Gastrocnemius medialis (tissue), 4 donors: Measurements from ENCODE around the gene HSPB8. TPM values are rescaled to one million over a fixed set of nuclear protein-coding genes. Genes with fewer than 3 reads are reported as not detected.

Experiments
- ATAC-seq, 2 donors: fragments of 150-250 bp; one replicate each; pipeline ENCODE4 v1.9.1; 2016
- DNase-seq, 2 donors: peaks; one replicate each; pipeline ENCODE4 v3.0.0-alpha.2; 2019
- H3K27ac ChIP-seq, 4 donors: fragments of 200-600 bp; sonication (generic); 1 replicate in 1 of 4; 2 replicates in 3 of 4; pipeline ENCODE4 v1.5.1; 2016 to 2018; ENCODE audit warnings: mild to moderate bottlenecking in 2 of 4, moderate library complexity in 1 of 4
- H3K27me3 ChIP-seq, 3 donors: fragments of 200-600 bp; sonication (generic) in 2 of 3; 1 replicate in 1 of 3; 2 replicates in 2 of 3; pipeline versions ENCODE4 v1.5.1 to v1.6.0; 2016 to 2019; ENCODE audit warnings: mild to moderate bottlenecking in 1 of 3, moderate library complexity in 1 of 3
- H3K36me3 ChIP-seq, 2 donors: fragments of 200-600 bp; sonication (generic) in 1 of 2; one replicate each; pipeline ENCODE4 v1.5.1; 2017 to 2018
- H3K4me1 ChIP-seq, 2 donors: fragments of 200-600 bp; sonication (generic) in 1 of 2; one replicate each; pipeline ENCODE4 v1.5.1; 2016 to 2017; ENCODE audit warnings: mild to moderate bottlenecking in 2 of 2
- H3K4me3 ChIP-seq, 4 donors: fragments of 200-600 bp; sonication (generic) in 3 of 4; 1 replicate in 1 of 4; 2 replicates in 3 of 4; pipeline ENCODE4 v1.5.1; 2016 to 2019; ENCODE audit warnings: mild to moderate bottlenecking in 2 of 4
- H3K9me3 ChIP-seq, 3 donors: fragments of 200-600 bp; sonication (generic) in 2 of 3; 1 replicate in 1 of 3; 2 replicates in 2 of 3; pipeline ENCODE4 v1.5.1; 2016 to 2019
- CTCF ChIP-seq, 5 experiments: fragments of 450-650 bp in 3 of 5; fragments of 200-600 bp in 2 of 5; sonication (generic) in 2 of 5; IDR thresholded peaks in 4 of 5; conservative IDR thresholded peaks in 1 of 5; 1 replicate in 4 of 5; 2 replicates in 1 of 5; pipeline ENCODE4 v1.5.1; 2016 to 2019; ENCODE audit warnings: antibody characterized with exemption in 5 of 5, mild to moderate bottlenecking in 3 of 5, moderate library complexity in 3 of 5
- POLR2A ChIP-seq, 2 donors: fragments of 450-650 bp; IDR thresholded peaks; one replicate each; pipeline ENCODE4 v1.6.1; 2017; ENCODE audit warnings: antibody characterized with exemption in 2 of 2, mild to moderate bottlenecking in 2 of 2, moderate library complexity in 2 of 2
- in situ Hi-C, 4 donors: fragments of 200-750 bp; cut with MboI; loops; one replicate each; pipeline versions ENCODE4 v1.15.0 to v1.8.0; 2017; ENCODE audit warnings: low sequenced_read_pairs in 4 of 4
- intact Hi-C: fragments of 100-400 bp; cut with DNase I; formaldehyde crosslinking; loops from one replicate; pipeline ENCODE4 v1.15.1; 2023; ENCODE audit warnings: low total_unique reads
- total RNA-seq, 4 donors: library from RNA; depleted of rRNA; stranded (reverse); fragments of >200 nt; gene quantifications; one replicate each; pipeline versions ENCODE4 v1.1.0 to v1.2.3, GENCODE V29; 2016

The HSPB8 gene
- total RNA-seq, 4 donors from 2014 or later = 552 to 742 (median 604) TPM

DNA sequence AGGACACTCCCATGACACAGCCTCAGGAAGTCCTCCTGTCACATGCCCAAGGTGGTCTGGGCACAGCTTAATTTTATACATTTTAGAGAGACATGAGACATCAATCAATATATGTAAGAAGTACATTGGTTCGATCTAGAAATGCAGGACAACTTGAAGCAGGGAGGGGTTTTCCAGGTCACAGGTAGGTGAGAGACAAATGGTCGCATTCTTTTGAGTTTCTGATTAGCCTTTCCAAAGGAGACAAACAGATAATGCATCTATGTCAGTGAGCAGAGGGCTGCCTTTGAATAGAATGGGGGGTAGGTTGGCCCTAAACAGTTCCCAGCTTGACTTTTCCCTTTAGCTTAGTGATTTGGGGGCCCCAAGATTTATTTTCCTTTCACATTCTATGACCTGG lies 2.5 kb downstream of the HSPB8 start:
- in situ Hi-C loops = no loop called here
- TF ChIP-seq POLR2A (IDR thresholded peaks at IDR 0.05) (no peak), CTCF (IDR thresholded peaks at IDR 0.05 in 4 of 5, conservative IDR thresholded peaks at IDR 0.05 in 1 of 5) (no peak)
- ATAC-seq (no peak), DNase-seq (no peak)
- H3K27ac ChIP-seq = peak overlapping the region; percentile 98 to 100 (median 100)
- no peaks in the 10 kb centered on the region for H3K9me3 ChIP-seq
- H3K36me3 ChIP-seq = peaks cover 2 to 6% of the 10 kb centered on the region in 2 donors
- intact Hi-C loops = loop anchor here (2.0 to 5.0 kb wide), 2 partner anchors 28 to 1649 kb away; no protein-coding TSS in a partner anchor
- peak overlapping the region; percentile 74 to 95 (median 93) for H3K4me3 ChIP-seq
- no peaks in the 10 kb centered on the region for H3K27me3 ChIP-seq
- peaks cover 40 to 55% of the 10 kb centered on the region in 2 donors for H3K4me1 ChIP-seq

GRCh38 chr12:119181944-119182343 lies 3.2 kb downstream of the HSPB8 start:
- H3K4me1 ChIP-seq = peaks cover 43 to 57% of the 10 kb centered on the region in 2 donors
- H3K36me3 ChIP-seq = peaks cover 2 to 14% of the 10 kb centered on the region in 2 donors
- H3K9me3 ChIP-seq = no peaks in the 10 kb centered on the region
- peak overlapping the region; percentile 98 to 100 (median 100) for H3K27ac ChIP-seq
- TF ChIP-seq POLR2A (IDR thresholded peaks at IDR 0.05) (no peak), CTCF (IDR thresholded peaks at IDR 0.05 in 4 of 5, conservative IDR thresholded peaks at IDR 0.05 in 1 of 5) (no peak)
- no peaks in the 10 kb centered on the region for H3K27me3 ChIP-seq
- H3K4me3 ChIP-seq = peak overlapping the region; percentile 74 to 95 (median 93)
- no peak for ATAC-seq
- no peak for DNase-seq
- in situ Hi-C loops = no loop called here
- intact Hi-C loops = loop anchor here (2.0 to 5.0 kb wide), 2 partner anchors 27 to 1650 kb away; no protein-coding TSS in a partner anchor

- H3K27me3 ChIP-seq = no peaks in the 10 kb centered on the region
- H3K4me1 ChIP-seq = peaks cover 43 to 52% of the 10 kb centered on the region in 2 donors
- peak; percentile 40 to 69 for DNase-seq
- H3K27ac ChIP-seq = peak overlapping the region; percentile 98 to 100 (median 100)
- ATAC-seq = peak; percentile 5 to 15
- in situ Hi-C loops = no loop called here
- no peak for TF ChIP-seq CTCF (IDR thresholded peaks at IDR 0.05 in 4 of 5, conservative IDR thresholded peaks at IDR 0.05 in 1 of 5)
- no peak for TF ChIP-seq POLR2A (IDR thresholded peaks at IDR 0.05)
- intact Hi-C loops = loop anchor here (5.0 kb wide), 1 partner anchor 1651 kb away; no protein-coding TSS in a partner anchor
- peaks cover 2 to 23% of the 10 kb centered on the region in 2 donors for H3K36me3 ChIP-seq
- no peaks in the 10 kb centered on the region for H3K9me3 ChIP-seq
- peak overlapping the region; percentile 74 to 95 (median 93) for H3K4me3 ChIP-seq
These were observed 4.2 kb downstream of the HSPB8 start for GRCh38 chr12:119182701-119183493.

DNA sequence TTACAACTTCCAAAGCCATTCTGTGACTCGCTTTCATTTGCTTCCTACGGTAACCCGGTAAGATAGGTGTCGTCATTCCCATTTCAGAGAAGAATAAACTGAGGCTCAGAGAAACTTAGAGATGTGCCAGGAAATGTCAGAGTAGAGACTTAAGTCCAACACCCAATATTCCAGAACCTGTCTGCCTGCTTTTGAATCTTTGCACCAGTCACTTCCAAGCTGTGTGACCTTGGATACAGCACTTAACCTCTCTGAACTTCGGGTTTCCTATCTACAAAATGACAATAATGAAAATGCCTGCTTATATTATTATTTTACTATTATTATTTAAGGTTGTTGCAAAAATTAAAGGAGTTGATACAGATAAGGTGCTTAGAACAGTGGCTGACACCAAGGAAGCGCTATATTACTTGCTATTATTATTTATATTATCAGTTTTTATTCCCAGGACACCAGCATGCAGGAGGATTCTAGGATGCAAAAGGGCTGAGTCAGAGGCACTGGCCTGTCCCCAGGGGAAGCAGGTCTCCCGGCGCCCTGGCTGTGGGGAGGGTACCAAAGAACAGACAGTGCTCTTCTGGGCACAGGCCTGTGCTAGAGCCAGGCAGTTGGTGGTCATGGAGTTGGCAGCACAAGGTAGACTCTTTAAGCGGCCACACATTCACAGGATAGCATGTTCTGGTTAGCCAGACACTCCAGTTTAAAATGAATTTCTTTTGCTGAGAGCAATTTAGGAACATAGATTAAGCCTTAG lies 5.4 kb downstream of the HSPB8 start:
- ATAC-seq = peak; percentile 33 to 37
- in situ Hi-C loops (no loop called here), intact Hi-C loops (loop anchor here (5.0 kb wide), 1 partner anchor 1652 kb away; no protein-coding TSS in a partner anchor)
- no peaks in the 10 kb centered on the region for H3K9me3 ChIP-seq
- peak overlapping the region; percentile 74 to 95 (median 93) for H3K4me3 ChIP-seq
- no peaks in the 10 kb centered on the region for H3K27me3 ChIP-seq
- H3K27ac ChIP-seq = peak overlapping the region; percentile 98 to 100 (median 100)
- H3K4me1 ChIP-seq = peaks cover 47 to 48% of the 10 kb centered on the region in 2 donors
- TF ChIP-seq CTCF (IDR thresholded peaks at IDR 0.05 in 4 of 5, conservative IDR thresholded peaks at IDR 0.05 in 1 of 5) (no peak), POLR2A (IDR thresholded peaks at IDR 0.05) (peak in 1 of 2 donors; percentile 40)
- H3K36me3 ChIP-seq = peaks cover 2 to 35% of the 10 kb centered on the region in 2 donors
- peak; percentile 71 to 81 for DNase-seq
